Measurements from ENCODE around the gene ORM2. TPM values are rescaled to one million over a fixed set of nuclear protein-coding genes. Genes with fewer than 3 reads are reported as not detected.
A peak's percentile ranks its signal among the peaks of the same experiment; 100 is the strongest.
"Not testable (repeated sequence)": the region's sequence is repeated elsewhere in the genome, so short reads cannot be mapped to it uniquely, and the experiment has no call there.

Gene ORM2
- polyA plus RNA-seq, 1 donor = not detected

GRCh38 chr9:114332474-114333040 is 2.9 kb downstream of the ORM2 start:
- not testable (repeated sequence) for DNase-seq

- DNase-seq = not testable (repeated sequence)
Measured at GRCh38 chr9:114333718-114334117, 4.0 kb downstream of the ORM2 start.

- no peak for DNase-seq
Measured at GRCh38 chr9:114334490-114334889, 4.8 kb downstream of the ORM2 start.

GRCh38 chr9:114335745-114336144 is 6.1 kb downstream of the ORM2 start:
- no peak for DNase-seq

GRCh38 chr9:114336157-114336556 is 6.5 kb downstream of the ORM2 start:
- no peak for DNase-seq

- no peak for DNase-seq
Measured at GRCh38 chr9:114336699-114337395, 7.2 kb downstream of the ORM2 start.

GRCh38 chr9:114338187-114338586 is 8.5 kb downstream of the ORM2 start:
- DNase-seq = no peak

- peak; percentile 17 for DNase-seq
Measured at GRCh38 chr9:114339130-114339908, 9.7 kb downstream of the ORM2 start.

- no peak for DNase-seq
Measured at GRCh38 chr9:114341152-114341830, 11.6 kb downstream of the ORM2 start.

- no peak for DNase-seq
Measured at GRCh38 chr9:114341991-114342390, 12.3 kb downstream of the ORM2 start.

GRCh38 chr9:114342755-114343440 is 13.2 kb downstream of the ORM2 start:
- DNase-seq = no peak

- no peak for DNase-seq
Measured at GRCh38 chr9:114343471-114344187, 14.0 kb downstream of the ORM2 start.

GRCh38 chr9:114344188-114344566 is 14.5 kb downstream of the ORM2 start:
- DNase-seq = no peak

- DNase-seq = no peak
Measured at GRCh38 chr9:114344692-114345091, 15.0 kb downstream of the ORM2 start.

- DNase-seq = no peak
Measured at GRCh38 chr9:114345493-114346065, 15.9 kb downstream of the ORM2 start.

GRCh38 chr9:114346146-114346545 is 16.5 kb downstream of the ORM2 start:
- DNase-seq = no peak

- no peak for DNase-seq
Measured at GRCh38 chr9:114347675-114348074, 18.0 kb downstream of the ORM2 start.

GRCh38 chr9:114348261-114348905 is 18.7 kb downstream of the ORM2 start:
- no peak for DNase-seq

GRCh38 chr9:114348906-114349482 is 19.3 kb downstream of the ORM2 start:
- peak; percentile 73 for DNase-seq
